Karpas-422 (cell line): ENCODE data around the gene NUDT13. TPM values are rescaled to one million over a fixed set of nuclear protein-coding genes. Genes with fewer than 3 reads are reported as not detected.

Source experiments
- DNase-seq: peaks from one replicate; pipeline ENCODE4 v3.0.0-alpha.2; 2015
- H2AFZ ChIP-seq: fragments of 200-600 bp; sonication (generic); 2 replicates; pipeline ENCODE4 v1.6.1; 2014; ENCODE audit warnings: antibody characterized with exemption, low read length, mixed read lengths
- H3K27ac ChIP-seq: fragments of 200-600 bp; sonication (generic); 2 replicates; pipeline ENCODE4 v1.5.1; 2014; ENCODE audit warnings: mild to moderate bottlenecking, low read length, moderate library complexity
- H3K27me3 ChIP-seq: fragments of 200-600 bp; sonication (generic); 2 replicates; pipeline ENCODE4 v1.6.1; 2014; ENCODE audit warnings: low read length, mixed read lengths
- H3K36me3 ChIP-seq: fragments of 200-600 bp; sonication (generic); 2 replicates; pipeline ENCODE4 v1.6.1; 2014; ENCODE audit warnings: low read length, mixed read lengths; ENCODE audit not compliant: insufficient read depth
- H3K4me1 ChIP-seq: fragments of 200-600 bp; sonication (generic); 2 replicates; pipeline ENCODE4 v1.6.1; 2014; ENCODE audit warnings: mild to moderate bottlenecking, low read length, mixed read lengths
- H3K4me2 ChIP-seq: fragments of 200-600 bp; sonication (generic); 2 replicates; pipeline ENCODE4 v1.6.1; 2014; ENCODE audit warnings: low read length, low read depth, mild to moderate bottlenecking; ENCODE audit not compliant: poor library complexity, severe bottlenecking
- H3K4me3 ChIP-seq: fragments of 200-600 bp; sonication (generic); 2 replicates; pipeline ENCODE4 v1.5.1; 2014; ENCODE audit warnings: mild to moderate bottlenecking, antibody characterized with exemption, low read length, mixed read lengths
- H3K79me2 ChIP-seq: fragments of 200-600 bp; sonication (generic); 2 replicates; pipeline ENCODE4 v1.6.1; 2014; ENCODE audit warnings: mild to moderate bottlenecking, low read length, mixed read lengths
- H3K9ac ChIP-seq: fragments of 200-600 bp; sonication (generic); 2 replicates; pipeline ENCODE4 v1.6.0; 2014; ENCODE audit warnings: low read length
- H3K9me2 ChIP-seq: fragments of 200-600 bp; sonication (generic), shearing (Covaris generic); replicated peaks from 2 replicates; pipeline ENCODE4 v1.6.0; 2014; ENCODE audit warnings: mild to moderate bottlenecking, low read length, moderate library complexity; ENCODE audit not compliant: insufficient read depth
- H3K9me3 ChIP-seq: fragments of 300-700, 200-600 bp; sonication (generic); 2 replicates; pipeline ENCODE4 v1.6.1; 2014; ENCODE audit warnings: low read length, mixed read lengths
- H4K20me1 ChIP-seq: fragments of 200-600 bp; sonication (generic); 2 replicates; pipeline ENCODE4 v1.6.1; 2014; ENCODE audit warnings: mild to moderate bottlenecking, antibody characterized with exemption, low read length, low read depth; ENCODE audit not compliant: insufficient read depth
- small RNA-seq: library from RNA; depleted of rRNA; stranded (forward); fragments of <200 nt; gene quantifications from one replicate; pipeline ENCODE3, GENCODE V24; 2014
- total RNA-seq: library from RNA; depleted of rRNA; stranded (reverse); fragments of >200 nt; shearing (Covaris generic); gene quantifications from 2 replicates; pipeline ENCODE4 v1.2.3, GENCODE V29; 2014; ENCODE audit warnings: low replicate concordance; rRNA removed

The NUDT13 gene
- total RNA-seq, 1 experiment from 2014 or later: 1.3 TPM

GRCh38 chr10:73169320-73169719 lies 59.1 kb downstream of the NUDT13 start:
- Histone ChIP-seq H3K4me2 (peak overlapping the region; percentile 72), H3K4me3 (no peak overlapping the region), H3K9ac (no peak overlapping the region), H3K9me3 (no peaks in the 10 kb centered on the region), H3K79me2 (peaks cover 66% of the 10 kb centered on the region), H3K27me3 (no peaks in the 10 kb centered on the region), H4K20me1 (no peaks in the 10 kb centered on the region), H3K36me3 (peaks cover 3% of the 10 kb centered on the region; the same call in 1 of the 2 replicates), H3K9me2 (no peaks in the 10 kb centered on the region), H3K4me1 (peaks cover 27% of the 10 kb centered on the region), H3K27ac (no peak overlapping the region), H2AFZ (no peak overlapping the region)
- no peak for DNase-seq

DNA sequence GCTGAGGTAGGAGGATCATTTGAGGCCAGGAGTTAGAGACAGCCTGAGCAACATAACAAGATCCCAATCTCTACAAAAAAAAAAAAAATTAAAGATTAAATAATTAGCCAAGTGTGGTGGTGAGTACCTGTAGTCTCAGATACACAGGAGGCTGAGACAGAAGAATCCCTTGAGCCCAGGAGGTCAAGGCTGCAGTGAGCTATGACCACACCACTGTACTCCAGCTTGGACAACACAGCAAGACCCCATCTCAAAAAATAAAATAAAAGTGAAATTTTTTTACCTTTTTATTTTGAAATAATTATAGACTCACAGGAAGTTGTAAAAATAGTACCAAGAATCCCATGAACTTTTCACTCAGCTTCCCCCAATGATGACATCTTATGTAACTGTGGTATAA lies 62.6 kb downstream of the NUDT13 start:
- H3K4me2 ChIP-seq: no peak overlapping the region
- no peaks in the 10 kb centered on the region for H3K27me3 ChIP-seq
- H3K9me2 ChIP-seq: no peaks in the 10 kb centered on the region
- H3K4me1 ChIP-seq: peaks cover 12% of the 10 kb centered on the region; the same call in 1 of the 2 replicates
- H2AFZ ChIP-seq: no peak overlapping the region
- no peak for DNase-seq
- peaks cover 9% of the 10 kb centered on the region for H3K36me3 ChIP-seq
- no peak overlapping the region for H3K4me3 ChIP-seq
- H4K20me1 ChIP-seq: no peaks in the 10 kb centered on the region
- peaks cover 31% of the 10 kb centered on the region for H3K79me2 ChIP-seq
- H3K9ac ChIP-seq: no peak overlapping the region
- H3K9me3 ChIP-seq: no peaks in the 10 kb centered on the region
- H3K27ac ChIP-seq: no peak overlapping the region

GRCh38 chr10:73174148-73174925 lies 64.1 kb downstream of the NUDT13 start:
- H3K36me3 ChIP-seq: peaks cover 9% of the 10 kb centered on the region
- H2AFZ ChIP-seq: no peak overlapping the region
- DNase-seq: no peak
- peaks cover 7% of the 10 kb centered on the region; the same call in 1 of the 2 replicates for H3K4me1 ChIP-seq
- no peak overlapping the region for H3K4me2 ChIP-seq
- H3K9me3 ChIP-seq: no peaks in the 10 kb centered on the region
- H4K20me1 ChIP-seq: no peaks in the 10 kb centered on the region
- no peak overlapping the region for H3K9ac ChIP-seq
- peaks cover 18% of the 10 kb centered on the region for H3K79me2 ChIP-seq
- no peak overlapping the region for H3K4me3 ChIP-seq
- no peak overlapping the region for H3K27ac ChIP-seq
- no peaks in the 10 kb centered on the region for H3K9me2 ChIP-seq
- no peaks in the 10 kb centered on the region for H3K27me3 ChIP-seq

Small RNA genes lying within 50 kb of the gene (small RNA-seq; reads per million reads assigned to genes)
- gene RF00019 (not detected), gene SNORA11F (0.91 reads per million, percentile 27 among the genes with 10 or more reads in this experiment)

Other genes starting within 250 kb of the NUDT13 start
- 0.65 TPM in 1 of 2 replicates, not detected in the other for gene OIT3, start 216.7 kb upstream of the NUDT13 start, total RNA-seq
- gene PLA2G12B, start 155.6 kb upstream of the NUDT13 start, total RNA-seq: not detected in 2 replicates
- 71.2 and 107 TPM in 2 replicates for gene P4HA1, start 13.6 kb upstream of the NUDT13 start, total RNA-seq
- 21.9 and 36.8 TPM in 2 replicates for gene ECD, start 57.6 kb downstream of the NUDT13 start, total RNA-seq
- 18.7 and 31.5 TPM in 2 replicates for gene FAM149B1, start 57.7 kb downstream of the NUDT13 start, total RNA-seq
- gene DNAJC9, start 136.8 kb downstream of the NUDT13 start, total RNA-seq: 31.7 and 44.1 TPM in 2 replicates
- gene MRPS16, start 142.2 kb downstream of the NUDT13 start, total RNA-seq: 78.2 and 88.2 TPM in 2 replicates
- 14.2 and 14.4 TPM in 2 replicates for gene CFAP70, start 248.4 kb downstream of the NUDT13 start, total RNA-seq